Mesothelial cell of epicardium (in vitro differentiated cells): ENCODE data around the gene PCSK5. TPM values are rescaled to one million over a fixed set of nuclear protein-coding genes. Genes with fewer than 3 reads are reported as not detected.

Source experiments
- DNase-seq, 2 experiments: peaks; one replicate each; pipeline ENCODE4 v3.0.0; 2021; ENCODE audit warnings: low spot score in 2 of 2; ENCODE audit not compliant: unreplicated experiment in 2 of 2
- H3K27ac Mint-ChIP-seq: 2 replicates; pipeline ENCODE4 v1.8.0; 2021; ENCODE audit warnings: mixed read lengths
- H3K27me3 Mint-ChIP-seq: 2 replicates; pipeline ENCODE4 v1.8.0; 2021; ENCODE audit warnings: low read depth, mixed read lengths
- H3K36me3 Mint-ChIP-seq: 2 replicates; pipeline ENCODE4 v1.8.0; 2021; ENCODE audit warnings: mixed read lengths
- H3K4me1 Mint-ChIP-seq: 2 replicates; pipeline ENCODE4 v1.8.0; 2021; ENCODE audit warnings: mixed read lengths
- H3K4me3 Mint-ChIP-seq: 2 replicates; pipeline ENCODE4 v1.8.0; 2021; ENCODE audit warnings: mild to moderate bottlenecking, moderate library complexity, mixed read lengths
- H3K9me3 Mint-ChIP-seq: 2 replicates; pipeline ENCODE4 v1.8.0; 2021; ENCODE audit warnings: mixed read lengths
- total RNA-seq: library from RNA; stranded (reverse); gene quantifications from 3 replicates; pipeline ENCODE4 v1.2.1, GENCODE V29; 2021
- TF ChIP-seq, protein P1 (sequence below): fragments of 200-600 bp; sonication (generic); IDR thresholded peaks from one replicate; pipeline ENCODE4 v1.5.0; 2021; ENCODE audit warnings: antibody characterized with exemption; ENCODE audit not compliant: unreplicated experiment

PCSK5 gene
- total RNA-seq, 1 donor from 2014 or later: 15.7 TPM

DNA sequence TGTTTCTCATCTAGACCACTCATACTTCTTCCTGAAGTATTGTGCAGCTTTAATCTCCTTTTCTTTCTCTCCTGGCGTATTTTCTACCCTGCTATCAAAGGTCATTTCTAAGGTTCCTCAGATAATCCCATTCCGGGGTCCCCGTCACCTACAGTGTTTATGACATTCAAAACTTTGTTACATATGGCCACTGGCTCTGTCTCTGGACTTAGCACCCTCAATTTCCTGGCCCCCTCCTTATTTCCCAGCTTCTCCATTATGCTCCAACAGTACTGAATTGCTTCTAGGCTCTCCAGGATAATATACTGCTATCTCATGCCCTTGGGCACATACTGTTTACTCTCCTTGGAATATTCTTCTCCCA is 472.5 kb downstream of the PCSK5 start:
- TF ChIP-seq, protein P1, sequence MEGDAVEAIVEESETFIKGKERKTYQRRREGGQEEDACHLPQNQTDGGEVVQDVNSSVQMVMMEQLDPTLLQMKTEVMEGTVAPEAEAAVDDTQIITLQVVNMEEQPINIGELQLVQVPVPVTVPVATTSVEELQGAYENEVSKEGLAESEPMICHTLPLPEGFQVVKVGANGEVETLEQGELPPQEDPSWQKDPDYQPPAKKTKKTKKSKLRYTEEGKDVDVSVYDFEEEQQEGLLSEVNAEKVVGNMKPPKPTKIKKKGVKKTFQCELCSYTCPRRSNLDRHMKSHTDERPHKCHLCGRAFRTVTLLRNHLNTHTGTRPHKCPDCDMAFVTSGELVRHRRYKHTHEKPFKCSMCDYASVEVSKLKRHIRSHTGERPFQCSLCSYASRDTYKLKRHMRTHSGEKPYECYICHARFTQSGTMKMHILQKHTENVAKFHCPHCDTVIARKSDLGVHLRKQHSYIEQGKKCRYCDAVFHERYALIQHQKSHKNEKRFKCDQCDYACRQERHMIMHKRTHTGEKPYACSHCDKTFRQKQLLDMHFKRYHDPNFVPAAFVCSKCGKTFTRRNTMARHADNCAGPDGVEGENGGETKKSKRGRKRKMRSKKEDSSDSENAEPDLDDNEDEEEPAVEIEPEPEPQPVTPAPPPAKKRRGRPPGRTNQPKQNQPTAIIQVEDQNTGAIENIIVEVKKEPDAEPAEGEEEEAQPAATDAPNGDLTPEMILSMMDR: no peak
- Mint-ChIP-seq H3K9me3 (peaks cover 8% of the 10 kb centered on the region), H3K27ac (no peak overlapping the region)

GRCh38 chr9:76365028-76365427 is 474.6 kb downstream of the PCSK5 start:
- H3K4me1 Mint-ChIP-seq: peaks cover 19% of the 10 kb centered on the region
- TF ChIP-seq, protein P1: no peak
- H3K4me3 Mint-ChIP-seq: no peak overlapping the region
- no peak for DNase-seq
- peaks cover 8% of the 10 kb centered on the region for H3K9me3 Mint-ChIP-seq
- no peaks in the 10 kb centered on the region for H3K36me3 Mint-ChIP-seq
- H3K27ac Mint-ChIP-seq: no peak overlapping the region
- no peaks in the 10 kb centered on the region for H3K27me3 Mint-ChIP-seq

More for the DNA sequence above, 472.5 kb downstream of the PCSK5 start:
- H3K4me3 Mint-ChIP-seq: no peak overlapping the region
- no peaks in the 10 kb centered on the region for H3K36me3 Mint-ChIP-seq
- H3K27me3 Mint-ChIP-seq: no peaks in the 10 kb centered on the region
- no peak for DNase-seq
- H3K4me1 Mint-ChIP-seq: peaks cover 12% of the 10 kb centered on the region

GRCh38 chr9:76366275-76366674 is 475.8 kb downstream of the PCSK5 start:
- no peak for DNase-seq
- Mint-ChIP-seq H3K4me3 (no peak overlapping the region), H3K4me1 (peaks cover 27% of the 10 kb centered on the region), H3K9me3 (peaks cover 8% of the 10 kb centered on the region), H3K27me3 (no peaks in the 10 kb centered on the region), H3K36me3 (no peaks in the 10 kb centered on the region), H3K27ac (no peak overlapping the region)
- TF ChIP-seq, protein P1: no peak

GRCh38 chr9:76369583-76369982 is 479.1 kb downstream of the PCSK5 start:
- Mint-ChIP-seq H3K9me3 (no peaks in the 10 kb centered on the region), H3K4me3 (no peak overlapping the region), H3K27me3 (no peaks in the 10 kb centered on the region), H3K27ac (peak overlapping the region; percentile 75), H3K4me1 (peaks cover 40% of the 10 kb centered on the region), H3K36me3 (no peaks in the 10 kb centered on the region)
- TF ChIP-seq, protein P1: no peak
- DNase-seq: peak; percentile 45 to 58

GRCh38 chr9:76370396-76371023 is 480.0 kb downstream of the PCSK5 start:
- Mint-ChIP-seq H3K4me1 (peaks cover 46% of the 10 kb centered on the region), H3K36me3 (no peaks in the 10 kb centered on the region), H3K27ac (peak overlapping the region; percentile 27), H3K9me3 (no peaks in the 10 kb centered on the region), H3K4me3 (no peak overlapping the region), H3K27me3 (no peaks in the 10 kb centered on the region)
- TF ChIP-seq, protein P1: no peak
- no peak for DNase-seq
